ENCODE results near the gene CRKL.

Gene CRKL

DNA sequence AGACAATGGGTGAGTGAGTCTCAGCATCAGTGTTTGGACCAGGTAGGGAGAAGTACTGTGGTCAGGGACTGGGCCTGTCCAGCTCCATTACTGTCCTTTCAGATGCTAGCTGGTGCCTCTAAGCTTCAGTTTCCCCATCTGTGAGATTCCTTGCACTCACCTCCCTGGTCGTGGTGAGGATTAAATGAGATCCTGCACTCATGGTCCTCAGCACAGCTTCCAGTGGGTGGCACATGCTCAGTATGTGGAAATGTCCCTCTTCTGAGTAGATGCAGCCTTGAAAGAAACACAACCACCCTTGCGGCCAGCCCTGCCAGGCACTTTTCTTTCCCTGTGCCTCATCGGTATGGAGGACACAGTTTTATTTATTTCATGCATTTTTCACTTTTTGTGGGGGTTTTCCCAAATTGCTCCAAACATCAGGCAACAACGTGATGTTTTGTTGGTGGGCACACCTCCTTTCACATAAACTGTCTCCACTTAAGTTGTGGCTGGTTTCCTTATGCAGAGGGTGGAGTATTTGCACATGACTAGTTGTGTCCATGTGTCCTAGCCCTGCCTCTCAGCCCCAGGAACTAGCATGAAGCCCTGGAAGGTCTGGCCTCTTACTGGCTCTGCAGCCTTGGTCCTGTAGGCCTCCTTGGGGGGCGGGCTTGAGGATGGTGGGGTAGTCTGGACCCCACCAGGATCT is 66.0 kb downstream of the CRKL start:
- no peak for DNase-seq

DNA sequence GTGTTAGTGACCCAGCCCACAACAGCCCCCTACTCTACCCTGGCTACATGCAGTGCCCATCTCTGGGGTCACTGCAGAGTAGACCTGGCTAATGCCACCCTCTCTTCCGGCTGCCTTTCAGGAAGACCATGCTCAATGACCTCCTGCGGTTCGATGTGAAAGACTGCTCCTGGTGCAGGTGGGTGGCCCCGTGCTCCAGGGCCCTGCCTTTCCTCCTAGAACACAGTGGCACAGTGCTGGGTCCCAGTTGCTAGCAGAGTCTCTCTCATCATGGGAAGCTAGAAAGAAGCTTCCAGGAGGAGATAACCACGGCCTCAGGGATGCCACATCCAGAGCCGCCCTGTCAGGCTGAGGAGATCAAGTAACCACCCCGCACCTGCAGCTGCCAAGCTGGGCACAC is 68.5 kb downstream of the CRKL start:
- DNase-seq, result no peak

DNA sequence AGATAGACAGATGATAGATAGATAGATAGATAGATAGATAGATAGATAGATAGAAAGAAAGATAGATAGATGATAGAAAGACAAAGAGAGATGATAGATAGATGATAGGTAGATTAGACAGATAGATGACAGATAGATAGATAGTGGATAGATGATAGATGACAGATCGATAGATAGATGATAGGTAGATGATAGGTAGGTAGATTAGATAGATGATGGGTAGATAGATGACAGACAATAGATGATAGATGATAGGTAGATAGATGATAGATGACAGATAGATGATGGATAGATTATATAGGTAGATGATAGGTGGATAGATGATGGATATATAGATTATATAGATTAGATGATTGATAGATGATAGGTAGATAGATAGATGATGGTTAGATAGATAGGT is 69.2 kb downstream of the CRKL start:
- no peak for DNase-seq

DNA sequence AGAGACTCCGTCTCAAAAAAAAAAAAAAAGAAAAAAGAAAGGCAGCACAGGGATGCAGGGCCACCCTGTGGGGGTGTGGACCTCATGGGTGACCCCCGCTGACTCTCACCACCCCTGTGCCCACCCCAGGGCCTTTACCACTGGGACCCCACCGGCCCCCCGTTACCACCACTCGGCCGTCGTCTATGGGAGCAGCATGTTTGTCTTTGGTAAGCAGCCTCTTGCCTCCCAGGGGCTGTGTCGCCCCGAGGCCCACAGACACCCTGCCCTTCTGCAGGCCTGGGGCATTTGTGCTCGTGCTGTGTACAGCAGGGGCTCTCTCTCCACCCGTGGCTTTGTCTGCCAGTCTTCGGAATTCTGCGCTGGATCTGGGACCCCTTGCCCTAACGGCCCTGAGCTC is 70.2 kb downstream of the CRKL start:
- no peak for DNase-seq

DNA sequence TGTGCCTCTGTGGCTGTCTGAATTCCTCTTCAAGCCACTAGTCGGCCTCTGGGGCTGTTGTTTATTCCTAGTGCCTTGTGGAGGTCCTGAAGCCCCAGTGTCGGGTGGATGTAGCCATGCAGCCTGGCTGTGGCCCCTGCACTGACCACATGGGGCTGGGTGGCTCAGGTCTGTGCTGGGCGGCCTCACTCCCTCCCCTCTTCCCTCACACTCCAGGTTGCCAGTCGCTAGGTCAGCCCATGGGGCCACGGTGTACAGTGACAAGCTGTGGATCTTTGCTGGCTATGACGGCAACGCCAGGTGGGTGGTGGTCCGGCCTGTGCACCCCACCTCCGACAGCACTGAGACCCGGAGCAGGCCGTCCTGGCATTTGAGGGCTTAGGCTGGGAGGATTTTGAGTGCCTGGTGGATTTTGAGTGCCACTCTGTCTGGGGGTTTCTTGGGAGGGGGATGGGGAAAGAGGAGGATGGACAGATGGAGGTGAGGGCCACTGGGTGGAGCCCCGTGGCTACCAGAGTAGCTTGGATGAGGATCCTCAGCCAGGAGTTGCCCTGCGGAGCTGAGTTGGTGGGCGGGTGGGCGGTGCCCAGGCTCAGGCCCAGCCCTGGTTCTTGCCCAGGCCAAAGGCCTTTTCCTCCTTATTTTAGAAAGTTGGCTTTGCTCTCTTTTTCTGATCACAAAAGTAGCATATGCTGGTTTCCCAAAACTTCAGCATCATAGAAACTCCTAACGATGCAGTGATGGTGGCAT is 71.5 kb downstream of the CRKL start:
- DNase-seq, result no peak

DNA sequence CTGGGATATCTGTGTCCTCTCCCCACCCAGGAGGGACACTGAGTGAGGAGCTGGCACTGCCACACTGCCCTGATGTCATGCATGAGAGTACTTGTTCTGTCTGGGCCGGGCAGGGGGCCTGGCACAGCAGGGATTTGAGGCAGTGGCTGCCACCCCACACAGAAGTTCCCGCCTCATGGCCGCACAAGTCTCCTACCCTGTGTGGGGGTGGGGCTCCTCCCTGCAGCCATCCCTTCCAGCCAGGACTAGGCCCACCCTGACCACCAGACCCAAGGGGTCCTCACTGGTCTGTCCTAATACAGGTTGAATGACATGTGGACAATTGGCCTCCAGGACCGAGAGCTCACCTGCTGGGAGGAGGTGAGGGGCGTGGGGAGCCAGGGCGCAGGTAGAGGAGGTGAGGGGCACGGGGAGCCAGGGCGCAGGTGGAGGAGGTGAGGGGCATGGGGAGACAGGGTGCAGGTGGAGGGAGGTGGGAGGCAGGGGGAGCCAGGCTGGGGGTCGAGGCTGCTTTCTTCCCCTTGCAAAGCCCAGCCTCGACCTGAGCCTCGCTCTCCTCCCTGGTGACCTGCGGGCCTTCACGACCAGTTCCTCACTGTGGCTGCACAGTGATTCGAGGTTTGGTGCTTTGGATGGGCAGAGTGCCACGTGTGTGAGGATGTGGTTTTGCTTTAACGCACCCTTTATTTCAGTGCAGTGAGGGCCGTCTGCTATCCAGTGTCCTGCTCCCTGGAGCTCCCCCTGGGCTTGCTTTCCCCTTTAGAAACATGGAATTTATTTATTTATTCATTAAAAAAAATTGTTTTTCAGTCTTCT is 72.3 kb downstream of the CRKL start:
- DNase-seq, result no peak

DNA sequence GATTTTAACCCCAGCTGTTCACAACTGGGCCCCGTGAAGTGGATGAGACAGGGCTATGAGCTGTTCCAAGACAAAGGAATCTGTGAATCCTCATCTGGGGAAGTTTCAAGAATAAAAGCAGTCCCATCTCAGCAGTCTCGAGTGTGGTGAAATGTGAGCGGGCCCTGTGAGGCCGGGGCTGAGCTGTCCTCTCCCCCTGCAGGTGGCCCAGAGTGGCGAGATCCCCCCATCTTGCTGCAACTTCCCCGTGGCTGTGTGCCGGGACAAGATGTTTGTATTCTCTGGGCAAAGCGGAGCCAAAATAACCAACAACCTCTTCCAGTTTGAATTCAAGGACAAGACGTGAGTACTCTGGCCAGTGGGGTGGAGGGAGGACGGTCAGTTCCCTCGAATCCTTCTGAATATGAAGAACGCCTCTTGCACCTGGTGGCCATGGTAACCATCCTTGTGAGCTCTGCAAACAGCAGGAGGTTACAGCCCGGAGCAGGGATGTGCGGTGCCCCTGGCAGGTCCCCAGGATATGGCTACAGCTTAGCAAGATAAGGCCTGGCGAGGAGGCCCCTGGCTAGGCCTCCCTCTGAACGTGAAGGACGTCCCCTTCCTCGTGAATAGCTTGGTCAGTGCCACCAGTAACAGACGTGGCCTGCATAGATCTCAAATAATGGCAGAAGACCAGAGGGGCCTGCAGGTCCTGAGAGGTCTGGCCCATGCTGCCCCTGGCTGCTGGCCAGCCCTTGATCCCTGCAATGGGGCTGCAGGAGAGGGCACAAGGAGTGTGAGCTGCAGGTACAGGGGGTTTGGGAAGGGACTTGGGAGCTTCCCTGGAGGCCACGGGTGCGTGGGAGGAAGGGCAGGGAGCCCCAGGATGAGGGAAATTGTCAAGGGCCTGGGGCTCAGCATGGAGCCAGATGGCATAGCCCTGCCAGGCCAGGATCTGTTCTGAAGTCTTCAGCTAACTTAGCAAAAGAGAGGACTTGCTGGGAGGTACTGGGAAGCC is 73.3 kb downstream of the CRKL start:
- no peak for DNase-seq

DNA sequence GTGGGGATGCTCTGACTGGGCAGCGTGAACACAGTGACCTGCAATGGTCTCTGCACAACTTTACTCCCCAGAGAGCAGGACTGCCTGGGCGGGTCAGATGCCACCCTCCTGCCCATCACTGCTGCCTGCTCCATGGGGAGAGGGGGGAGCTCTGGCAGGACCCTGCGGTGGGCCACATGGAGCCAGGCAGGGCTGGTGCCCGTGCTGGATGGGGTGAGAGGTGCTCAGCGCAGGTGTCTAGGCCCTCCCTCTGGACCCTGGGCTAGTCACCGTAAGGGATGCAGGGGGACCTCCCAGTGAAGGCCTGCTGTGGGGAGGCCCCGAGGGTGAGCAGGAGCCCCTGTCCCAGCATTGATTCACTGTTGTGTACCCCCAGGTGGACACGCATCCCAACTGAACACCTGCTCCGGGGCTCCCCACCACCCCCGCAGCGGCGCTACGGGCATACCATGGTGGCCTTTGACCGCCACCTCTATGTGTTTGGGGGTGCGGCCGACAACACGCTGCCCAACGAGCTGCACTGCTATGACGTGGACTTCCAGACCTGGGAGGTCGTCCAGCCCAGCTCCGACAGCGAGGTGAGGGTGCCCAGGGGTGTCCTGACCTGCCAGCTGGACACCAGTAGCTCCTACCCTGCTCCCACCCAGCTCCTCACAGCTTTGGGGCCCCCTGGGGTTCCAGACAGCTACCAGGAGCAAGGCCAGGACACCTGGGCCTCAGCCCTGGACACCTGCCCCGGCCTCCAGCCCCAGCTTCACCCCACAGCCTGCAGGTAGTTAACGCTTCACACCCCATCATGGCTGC is 74.2 kb downstream of the CRKL start:
- DNase-seq, result no peak

DNA sequence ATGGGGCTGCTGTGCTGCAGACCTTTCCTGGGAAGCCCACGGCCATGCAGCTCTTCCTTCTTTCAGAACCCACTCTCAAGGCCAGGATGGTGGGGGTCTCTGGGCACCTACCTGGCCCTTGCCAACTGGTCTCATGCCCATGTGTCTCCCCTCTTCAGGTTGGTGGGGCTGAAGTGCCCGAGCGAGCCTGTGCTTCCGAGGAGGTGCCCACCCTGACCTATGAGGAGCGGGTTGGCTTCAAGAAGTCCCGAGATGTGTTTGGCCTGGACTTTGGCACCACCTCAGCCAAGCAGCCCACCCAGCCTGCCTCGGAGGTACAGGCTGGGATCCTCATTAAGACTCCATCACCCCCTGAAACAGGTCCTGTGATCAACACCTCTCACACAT is 74.8 kb downstream of the CRKL start:
- no peak for DNase-seq

DNA sequence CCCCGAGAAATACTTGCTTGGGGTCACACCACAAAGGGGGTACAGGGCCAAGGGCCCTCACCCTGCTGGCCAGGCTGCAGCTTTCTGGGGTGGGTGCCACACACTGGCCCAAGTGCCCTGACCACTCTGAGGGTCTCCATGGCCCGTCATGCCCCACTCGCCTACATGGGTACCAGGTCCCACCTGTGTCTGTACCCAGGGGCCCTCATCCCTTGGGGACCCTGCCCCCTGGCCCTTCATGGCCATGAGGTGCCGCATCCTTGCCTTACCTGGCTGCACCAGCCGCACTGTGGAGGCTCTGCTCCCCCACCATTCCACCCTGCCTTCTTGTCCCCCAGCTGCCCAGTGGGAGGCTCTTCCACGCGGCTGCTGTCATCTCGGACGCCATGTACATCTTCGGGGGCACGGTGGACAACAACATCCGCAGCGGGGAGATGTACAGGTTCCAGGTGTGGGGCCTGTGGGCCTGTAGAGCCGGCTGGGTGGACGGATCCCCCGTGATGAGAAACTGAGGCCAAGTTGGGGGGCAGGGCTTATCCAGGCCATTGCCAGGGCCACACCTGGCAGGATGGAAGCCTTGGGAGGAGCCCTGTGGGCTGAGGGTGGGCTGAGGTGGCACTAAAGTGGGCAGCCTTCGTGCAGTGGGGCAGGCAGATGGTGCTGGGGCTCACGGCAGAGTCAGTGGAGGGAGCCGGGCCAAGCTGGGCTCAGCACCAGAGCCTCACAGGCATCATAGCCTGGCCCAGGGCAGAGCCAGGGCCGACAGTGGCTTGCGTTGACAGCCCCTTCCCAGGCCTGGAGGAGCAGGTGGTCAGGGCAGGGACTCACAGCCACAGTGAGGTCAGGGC is 75.5 kb downstream of the CRKL start:
- no peak for DNase-seq

DNA sequence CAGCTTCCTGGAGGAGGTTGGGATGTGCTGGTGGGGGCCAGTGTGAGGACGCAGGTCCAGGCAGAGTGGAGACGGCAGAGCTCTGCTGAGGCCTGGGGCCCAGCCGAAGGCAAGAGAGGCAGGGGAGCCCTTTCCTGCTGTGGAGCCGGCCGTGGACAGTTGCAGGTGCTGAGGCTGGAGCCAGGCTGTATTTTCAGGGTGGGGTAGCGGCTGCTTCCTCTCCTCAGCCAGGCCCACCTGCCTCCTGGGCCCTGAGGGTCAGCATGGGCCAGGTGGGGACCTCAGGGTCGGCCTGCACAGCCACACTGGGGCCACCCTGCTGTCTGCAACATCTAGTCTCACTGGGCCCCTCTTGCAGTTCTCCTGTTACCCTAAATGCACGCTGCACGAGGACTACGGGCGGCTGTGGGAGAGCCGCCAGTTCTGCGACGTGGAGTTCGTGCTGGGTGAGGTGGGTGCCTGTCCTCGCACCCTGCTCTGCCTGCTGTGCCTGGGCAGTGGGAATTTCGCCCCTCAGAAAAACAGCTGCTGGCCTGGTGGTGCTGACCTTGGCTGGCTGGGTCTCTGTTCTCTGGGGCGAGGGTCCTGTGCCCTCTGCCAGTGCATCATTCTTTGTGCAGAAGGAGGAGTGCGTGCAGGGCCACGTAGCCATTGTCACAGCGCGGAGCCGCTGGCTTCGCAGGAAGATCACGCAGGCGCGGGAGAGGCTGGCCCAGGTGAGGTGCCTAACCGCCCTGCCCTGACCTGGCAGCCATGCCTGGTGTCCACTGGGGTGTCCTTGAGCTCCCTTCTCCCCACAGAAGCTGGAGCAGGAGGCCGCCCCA is 76.3 kb downstream of the CRKL start:
- no peak for DNase-seq

DNA sequence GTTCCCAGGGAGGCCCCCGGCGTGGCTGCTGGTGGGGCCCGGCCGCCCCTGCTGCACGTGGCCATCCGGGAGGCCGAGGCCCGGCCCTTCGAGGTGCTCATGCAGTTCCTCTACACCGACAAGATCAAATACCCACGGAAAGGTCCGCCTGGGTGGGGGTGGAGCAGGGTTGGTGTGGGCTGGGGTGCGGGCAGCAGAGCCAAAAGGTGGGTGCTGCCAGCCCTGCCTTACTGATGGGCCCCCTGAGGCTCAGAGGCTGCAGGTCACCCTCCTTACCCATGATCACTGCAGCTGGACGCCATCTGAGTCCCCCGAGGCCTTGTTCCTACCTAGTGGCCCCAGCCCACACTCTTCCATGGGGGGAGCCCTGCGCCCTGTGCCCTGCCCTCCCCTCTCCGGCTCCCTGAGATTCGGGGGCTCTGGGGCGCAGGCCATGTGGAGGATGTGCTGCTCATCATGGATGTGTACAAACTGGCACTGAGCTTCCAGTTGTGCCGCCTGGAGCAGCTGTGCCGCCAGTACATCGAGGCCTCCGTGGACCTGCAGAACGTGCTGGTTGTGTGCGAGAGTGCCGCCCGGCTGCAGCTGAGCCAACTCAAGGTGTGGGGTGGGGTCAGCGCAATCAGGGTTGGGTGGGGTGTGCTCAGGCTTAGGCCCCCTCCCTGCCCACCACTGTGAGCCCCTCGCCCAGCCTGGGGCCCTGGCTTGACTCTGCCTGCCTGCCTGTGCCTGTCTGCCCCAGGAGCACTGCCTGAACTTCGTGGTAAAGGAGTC is 77.1 kb downstream of the CRKL start:
- DNase-seq, result no peak

DNA sequence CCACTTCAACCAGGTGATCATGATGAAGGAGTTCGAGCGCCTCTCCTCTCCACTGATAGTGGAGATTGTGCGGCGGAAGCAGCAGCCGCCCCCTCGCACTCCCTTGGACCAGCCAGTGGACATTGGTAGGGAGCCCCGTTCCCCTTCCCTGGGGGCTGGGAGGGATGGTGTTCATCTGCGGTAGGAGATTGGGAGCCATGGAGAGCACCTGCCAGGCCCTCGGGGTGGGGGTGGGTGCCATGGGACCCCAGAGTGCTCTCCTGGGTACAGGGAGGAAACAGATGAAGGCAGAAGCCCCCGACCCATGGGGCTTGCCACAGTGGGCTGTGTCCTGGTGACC is 77.7 kb downstream of the CRKL start:
- no peak for DNase-seq

DNA sequence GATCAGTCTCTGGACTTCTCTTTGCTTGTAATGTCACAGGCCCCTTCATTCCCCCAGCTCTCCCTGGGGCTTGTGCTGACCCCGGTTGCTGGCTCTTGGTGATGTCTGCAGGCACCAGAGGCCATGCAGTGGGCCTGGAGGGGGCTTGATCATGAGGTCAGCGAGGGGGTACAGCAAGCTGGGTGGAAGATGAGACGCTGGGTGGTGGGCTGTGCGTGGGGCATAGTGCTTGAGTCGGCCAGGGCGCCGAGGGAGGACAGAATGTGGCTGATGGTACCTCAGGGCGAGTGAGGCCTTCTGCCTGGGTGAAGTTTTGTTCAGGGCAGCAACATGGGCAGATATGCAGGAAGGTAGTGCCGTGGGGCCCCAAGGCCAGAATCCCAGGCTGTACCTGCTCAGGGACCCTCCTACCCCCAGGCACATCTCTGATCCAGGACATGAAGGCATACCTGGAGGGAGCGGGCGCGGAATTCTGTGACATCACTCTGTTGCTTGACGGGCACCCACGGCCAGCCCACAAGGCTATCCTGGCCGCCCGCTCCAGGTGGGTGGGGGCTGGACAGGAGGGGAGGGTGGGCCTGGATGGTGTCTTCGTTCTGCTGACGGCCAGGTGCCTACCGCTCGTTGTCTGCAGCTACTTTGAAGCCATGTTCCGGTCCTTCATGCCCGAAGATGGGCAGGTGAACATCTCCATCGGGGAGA is 78.3 kb downstream of the CRKL start:
- DNase-seq, result no peak

DNA sequence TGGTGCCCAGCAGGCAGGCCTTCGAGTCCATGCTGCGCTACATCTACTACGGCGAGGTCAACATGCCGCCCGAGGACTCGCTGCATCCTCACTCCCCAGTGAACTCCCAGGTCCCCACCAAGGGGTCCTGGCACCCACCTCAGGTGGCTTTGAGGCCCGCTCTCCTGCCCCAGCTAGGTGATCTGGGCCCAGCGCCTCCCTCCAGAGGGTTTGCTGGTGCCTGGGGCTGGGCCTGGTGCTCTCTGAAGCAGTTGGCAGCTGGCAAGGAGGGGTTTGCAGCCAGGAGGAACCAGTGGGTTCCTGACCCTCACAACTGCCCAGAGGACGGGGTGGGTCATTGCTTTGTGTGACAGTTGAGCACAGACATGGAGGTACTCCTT is 78.8 kb downstream of the CRKL start:
- DNase-seq, result no peak

DNA sequence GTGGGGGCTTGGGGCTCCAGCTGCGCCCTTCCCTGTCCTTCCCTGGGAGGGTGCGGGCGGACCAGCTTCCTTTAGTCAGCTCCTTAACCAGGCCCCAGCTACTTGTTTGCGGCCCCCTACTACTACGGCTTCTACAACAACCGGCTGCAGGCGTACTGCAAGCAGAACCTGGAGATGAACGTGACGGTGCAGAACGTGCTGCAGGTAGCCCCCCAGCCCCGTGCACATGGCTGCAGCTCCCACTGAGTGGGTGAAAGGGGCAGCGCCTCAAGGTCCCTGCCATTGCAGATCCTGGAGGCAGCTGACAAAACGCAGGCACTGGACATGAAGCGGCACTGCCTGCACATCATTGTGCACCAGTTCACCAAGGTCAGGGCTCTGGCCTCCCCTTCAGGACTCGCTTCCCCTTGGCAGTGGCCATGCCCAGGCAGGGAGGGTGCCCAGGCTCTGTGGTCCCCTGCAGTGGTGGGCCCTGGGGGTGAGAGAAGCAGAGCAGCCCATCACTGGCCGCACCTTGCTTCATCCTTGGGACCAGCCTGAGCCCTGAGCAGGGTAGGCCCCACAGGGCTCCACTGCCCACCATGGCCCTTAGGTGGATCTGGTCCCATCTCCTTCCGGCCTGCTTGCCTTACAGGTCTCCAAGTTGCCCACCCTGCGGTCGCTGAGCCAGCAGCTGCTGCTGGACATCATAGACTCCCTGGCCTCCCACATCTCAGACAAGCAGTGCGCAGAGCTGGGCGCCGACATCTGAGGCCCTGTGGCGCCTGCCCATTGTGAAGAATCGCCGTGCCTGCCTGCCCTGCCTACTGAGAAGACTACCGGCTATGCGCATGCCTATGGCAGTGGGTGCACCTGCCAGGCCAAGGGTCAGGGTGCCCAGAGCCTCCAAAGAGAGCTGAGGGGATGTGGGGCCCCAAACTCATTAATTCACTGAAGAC is 79.7 kb downstream of the CRKL start:
- no peak for DNase-seq

DNA sequence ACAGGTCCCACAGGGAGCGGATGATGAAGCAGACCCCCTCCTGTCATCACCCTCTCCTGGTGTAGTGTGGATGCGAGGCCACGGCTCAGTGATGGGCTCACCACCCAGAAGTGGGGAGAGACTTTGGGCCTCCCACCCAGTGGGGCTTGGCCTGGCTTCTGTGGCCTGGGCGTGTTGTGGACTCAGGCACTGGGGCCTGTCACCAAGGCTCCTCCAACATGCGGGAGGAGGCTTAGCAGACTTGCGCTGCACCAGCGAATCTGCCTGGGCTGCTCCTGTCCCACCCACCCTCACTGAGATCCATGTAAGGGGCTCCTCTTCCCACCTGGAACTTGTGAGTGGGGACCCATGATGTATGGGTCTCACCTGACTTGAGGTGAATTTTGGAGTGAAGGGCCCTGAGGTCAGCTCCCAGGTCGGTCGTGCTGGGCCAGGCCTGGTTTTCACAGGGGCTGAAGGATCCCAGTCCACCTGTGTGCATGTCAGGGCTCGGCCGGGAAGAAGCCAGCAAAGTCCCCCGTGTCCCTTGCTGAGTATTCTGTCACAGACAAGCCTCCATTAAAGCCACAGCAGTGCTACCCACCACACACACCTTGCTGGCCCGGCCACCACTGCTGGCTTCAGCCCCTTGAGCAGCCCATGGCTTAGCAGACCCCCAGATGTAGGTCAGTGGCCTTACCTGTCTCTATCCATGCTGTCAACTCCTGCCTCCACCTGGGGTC is 80.5 kb downstream of the CRKL start:
- DNase-seq, result no peak
